ENCODE measurements around the gene AHRR. TPM values are rescaled to one million over a fixed set of nuclear protein-coding genes. Genes with fewer than 3 reads are reported as not detected.

The AHRR gene
- total RNA-seq, 1 donor from 2014 or later: 11.3 TPM

DNA sequence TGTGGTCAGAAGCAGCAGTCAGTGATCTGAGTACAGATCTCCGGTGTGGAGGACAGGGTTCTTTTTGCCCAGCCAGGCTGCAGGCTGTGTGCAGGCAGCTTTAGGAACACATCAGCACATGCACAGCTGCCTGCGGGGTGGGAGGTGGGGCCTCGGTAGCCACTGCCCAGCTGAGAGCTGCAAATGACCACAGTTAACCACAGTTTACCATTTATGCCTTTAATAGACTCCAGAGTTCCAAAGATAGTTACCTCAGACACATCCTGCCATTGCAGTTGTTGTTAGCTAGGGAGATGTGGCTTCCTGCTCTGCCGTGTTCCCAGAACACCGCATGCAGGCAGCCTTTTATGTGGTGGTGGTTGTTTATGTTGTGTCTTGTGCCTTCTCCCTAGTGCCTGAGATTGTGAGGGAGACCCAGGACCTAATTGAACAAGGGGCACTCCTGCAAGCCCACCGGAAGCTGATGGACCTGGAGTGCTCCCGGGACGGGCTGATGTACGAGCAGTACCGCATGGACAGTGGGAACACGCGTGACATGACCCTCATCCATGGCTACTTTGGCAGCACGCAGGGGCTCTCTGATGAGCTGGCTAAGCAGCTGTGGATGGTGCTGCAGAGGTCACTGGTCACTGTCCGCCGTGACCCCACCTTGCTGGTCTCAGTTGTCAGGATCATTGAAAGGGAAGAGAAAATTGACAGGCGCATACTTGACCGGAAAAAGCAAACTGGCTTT is 131.6 kb downstream of the AHRR start:
- peak; percentile 40 for DNase-seq
- intact Hi-C loops (cut with DNase I): no loop called here

GRCh38 chr5:453725-454481 is 132.4 kb downstream of the AHRR start:
- no peak overlapping the region for H3K27ac ChIP-seq
- ATAC-seq (peak; percentile 14), DNase-seq (peak; percentile 53)
- H3K4me3 ChIP-seq: no peak overlapping the region
- TF ChIP-seq, protein P1, sequence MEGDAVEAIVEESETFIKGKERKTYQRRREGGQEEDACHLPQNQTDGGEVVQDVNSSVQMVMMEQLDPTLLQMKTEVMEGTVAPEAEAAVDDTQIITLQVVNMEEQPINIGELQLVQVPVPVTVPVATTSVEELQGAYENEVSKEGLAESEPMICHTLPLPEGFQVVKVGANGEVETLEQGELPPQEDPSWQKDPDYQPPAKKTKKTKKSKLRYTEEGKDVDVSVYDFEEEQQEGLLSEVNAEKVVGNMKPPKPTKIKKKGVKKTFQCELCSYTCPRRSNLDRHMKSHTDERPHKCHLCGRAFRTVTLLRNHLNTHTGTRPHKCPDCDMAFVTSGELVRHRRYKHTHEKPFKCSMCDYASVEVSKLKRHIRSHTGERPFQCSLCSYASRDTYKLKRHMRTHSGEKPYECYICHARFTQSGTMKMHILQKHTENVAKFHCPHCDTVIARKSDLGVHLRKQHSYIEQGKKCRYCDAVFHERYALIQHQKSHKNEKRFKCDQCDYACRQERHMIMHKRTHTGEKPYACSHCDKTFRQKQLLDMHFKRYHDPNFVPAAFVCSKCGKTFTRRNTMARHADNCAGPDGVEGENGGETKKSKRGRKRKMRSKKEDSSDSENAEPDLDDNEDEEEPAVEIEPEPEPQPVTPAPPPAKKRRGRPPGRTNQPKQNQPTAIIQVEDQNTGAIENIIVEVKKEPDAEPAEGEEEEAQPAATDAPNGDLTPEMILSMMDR (IDR thresholded peaks at IDR 0.05): no peak
- H3K9me3 ChIP-seq: peaks cover 8% of the 10 kb centered on the region
- intact Hi-C loops (cut with DNase I): no loop called here
- H3K4me1 ChIP-seq: no peaks in the 10 kb centered on the region
- H3K27me3 ChIP-seq: no peaks in the 10 kb centered on the region
- H3K36me3 ChIP-seq: peaks cover 88% of the 10 kb centered on the region

More for the DNA sequence above, 131.6 kb downstream of the AHRR start:
- TF ChIP-seq, protein P1 (IDR thresholded peaks at IDR 0.05): no peak
- no peak overlapping the region for H3K4me3 ChIP-seq
- no peaks in the 10 kb centered on the region for H3K4me1 ChIP-seq
- peaks cover 8% of the 10 kb centered on the region for H3K9me3 ChIP-seq
- no peaks in the 10 kb centered on the region for H3K27me3 ChIP-seq
- no peak overlapping the region for H3K27ac ChIP-seq
- H3K36me3 ChIP-seq: peaks cover 89% of the 10 kb centered on the region
- ATAC-seq: no peak

DNA sequence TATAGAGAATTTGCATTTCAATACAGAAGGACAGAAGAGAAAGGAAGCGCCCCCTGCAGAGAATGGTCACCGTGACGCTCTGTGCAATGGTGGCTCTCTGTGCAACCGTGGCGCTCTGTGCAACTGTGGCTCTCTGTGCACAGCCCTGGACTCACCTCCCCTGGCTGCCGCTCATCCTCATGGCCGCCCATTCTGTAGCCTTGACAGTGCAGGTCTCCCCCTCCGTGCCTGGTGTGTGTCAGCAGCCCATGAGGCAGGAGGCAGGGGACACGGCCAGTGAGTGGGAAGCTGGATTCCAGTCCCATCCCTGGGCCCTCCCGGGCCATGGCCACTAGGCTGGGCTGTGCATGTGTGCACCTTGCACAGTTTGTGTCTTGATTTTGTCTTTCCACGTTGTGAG is 133.4 kb downstream of the AHRR start:
- H3K9me3 ChIP-seq: peaks cover 8% of the 10 kb centered on the region
- H3K36me3 ChIP-seq: peaks cover 88% of the 10 kb centered on the region
- H3K27ac ChIP-seq: no peak overlapping the region
- peak; percentile 48 for DNase-seq
- no peaks in the 10 kb centered on the region for H3K27me3 ChIP-seq
- H3K4me1 ChIP-seq: no peaks in the 10 kb centered on the region
- no peak for ATAC-seq
- TF ChIP-seq, protein P1 (IDR thresholded peaks at IDR 0.05): no peak
- H3K4me3 ChIP-seq: no peak overlapping the region
- intact Hi-C loops (cut with DNase I): no loop called here

DNA sequence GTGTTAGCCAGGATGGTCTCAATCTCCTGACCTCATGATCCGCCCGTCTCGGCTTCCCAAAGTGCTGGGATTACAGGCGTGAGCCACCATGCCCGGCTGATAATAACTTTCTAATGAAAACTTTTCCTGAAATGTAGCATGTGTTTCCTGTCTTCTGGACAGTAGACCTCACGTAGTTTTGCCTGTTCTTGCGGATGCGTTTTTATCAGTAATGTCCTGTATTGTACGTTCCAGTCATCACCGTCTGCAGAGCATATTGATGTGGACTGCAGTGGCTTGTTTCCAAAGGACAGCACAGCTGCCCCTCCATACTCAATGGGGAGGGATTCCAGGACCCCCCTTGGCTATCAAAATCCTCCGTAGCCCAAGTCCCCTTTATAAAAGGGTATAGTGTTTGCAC is 134.3 kb downstream of the AHRR start:
- H3K4me1 ChIP-seq: no peaks in the 10 kb centered on the region
- DNase-seq: no peak
- ATAC-seq: no peak
- H3K27ac ChIP-seq: no peak overlapping the region
- H3K4me3 ChIP-seq: no peak overlapping the region
- peaks cover 87% of the 10 kb centered on the region for H3K36me3 ChIP-seq
- no peaks in the 10 kb centered on the region for H3K27me3 ChIP-seq
- TF ChIP-seq, protein P1 (IDR thresholded peaks at IDR 0.05): no peak
- H3K9me3 ChIP-seq: peaks cover 8% of the 10 kb centered on the region
- intact Hi-C loops (cut with DNase I): no loop called here

DNA sequence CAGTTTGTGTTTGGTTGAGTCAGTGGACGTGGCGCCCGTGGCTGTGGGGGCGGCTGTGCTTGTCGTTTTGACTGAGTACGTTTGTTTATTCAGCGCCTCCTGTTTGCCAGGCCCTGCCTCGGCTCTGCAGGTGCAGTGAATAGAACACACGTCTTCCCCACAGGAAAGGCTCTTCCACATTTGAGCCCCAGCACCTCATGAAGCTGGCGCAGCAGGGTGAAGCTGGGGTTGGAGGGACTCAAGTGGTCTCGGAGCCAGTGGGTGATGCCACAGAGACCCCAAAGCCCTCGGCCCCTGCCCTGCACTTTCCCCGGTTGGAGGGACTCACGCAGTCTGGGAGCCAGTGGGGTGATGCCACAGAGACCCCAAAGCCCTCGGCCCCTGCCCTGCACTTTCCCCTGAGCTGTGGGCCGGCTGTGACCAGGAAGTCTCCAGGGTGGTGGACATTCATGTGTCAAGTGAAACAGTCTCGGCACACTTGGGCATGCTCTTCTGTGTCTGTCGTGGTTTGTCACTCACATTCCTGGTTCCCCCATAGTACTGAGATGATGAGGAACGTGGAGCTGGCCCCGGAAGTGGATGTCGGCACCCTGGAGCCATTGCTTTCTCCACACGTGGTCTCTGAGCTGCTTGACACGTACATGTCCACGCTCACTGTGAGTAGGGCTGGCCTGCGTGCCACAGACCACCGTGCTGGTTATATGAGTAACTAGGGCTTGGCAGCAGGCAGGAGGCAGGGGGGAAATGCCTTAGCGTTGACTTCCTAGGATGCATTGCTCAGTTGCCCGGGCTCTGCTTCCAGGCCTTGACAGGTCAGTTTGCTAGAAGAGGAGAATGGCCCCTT is 135.1 kb downstream of the AHRR start:
- intact Hi-C loops (cut with DNase I): no loop called here
- H3K27me3 ChIP-seq: no peaks in the 10 kb centered on the region
- TF ChIP-seq, protein P1 (IDR thresholded peaks at IDR 0.05): no peak
- no peak overlapping the region for H3K27ac ChIP-seq
- peaks cover 87% of the 10 kb centered on the region for H3K36me3 ChIP-seq
- peaks cover 8% of the 10 kb centered on the region for H3K9me3 ChIP-seq
- ATAC-seq: no peak
- no peaks in the 10 kb centered on the region for H3K4me1 ChIP-seq
- DNase-seq: peak; percentile 41
- H3K4me3 ChIP-seq: no peak overlapping the region

Measured in upper lobe of right lung (tissue), 1 donor.